T follicular helper cell (primary cell): ENCODE measurements around the gene CCK.

Source experiments
- DNase-seq: peaks from one replicate; pipeline ENCODE4 v3.0.0-alpha.2; 2020; ENCODE audit warnings: low read depth

CCK gene

DNA sequence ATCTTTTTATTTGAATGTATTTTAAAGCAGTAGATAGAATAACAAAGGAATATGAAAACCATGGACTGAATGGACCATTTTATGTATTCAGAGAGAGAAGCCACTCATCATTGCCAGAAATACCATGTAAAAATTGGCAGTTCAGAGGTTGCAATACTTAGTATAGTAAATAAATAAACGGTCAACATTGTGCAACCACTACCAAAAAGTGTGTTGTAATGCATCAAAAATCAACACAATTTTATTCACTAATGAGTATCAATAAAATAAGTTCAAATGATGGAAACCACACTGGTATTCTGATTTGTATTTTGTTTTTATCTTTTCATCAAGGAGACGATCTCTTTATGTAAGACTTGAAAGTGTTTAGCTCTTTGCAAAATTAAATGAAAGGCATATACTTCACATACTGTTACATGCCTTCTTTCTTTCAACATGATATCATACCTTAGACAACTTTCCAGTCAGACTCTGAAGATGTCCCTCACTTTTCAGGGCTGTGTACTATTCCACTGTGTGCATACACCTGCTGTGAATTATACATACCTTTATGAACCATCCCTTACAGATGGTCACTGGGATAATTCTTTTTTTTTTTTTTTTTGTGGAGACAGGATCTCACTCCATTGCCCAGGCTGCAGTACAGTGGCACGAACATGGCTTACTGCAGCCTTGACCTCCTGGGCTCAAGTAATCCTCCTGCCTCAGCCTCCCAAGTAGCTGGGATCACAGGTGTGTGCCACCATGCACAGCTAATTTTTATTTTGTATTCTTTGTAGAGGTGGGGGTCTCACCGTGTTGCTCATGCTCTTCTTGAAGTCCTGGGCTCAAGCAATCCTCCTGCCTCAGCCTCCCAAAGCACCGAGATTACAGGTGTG, 40.3 kb downstream of the CCK start:
- DNase-seq, result no peak

DNA sequence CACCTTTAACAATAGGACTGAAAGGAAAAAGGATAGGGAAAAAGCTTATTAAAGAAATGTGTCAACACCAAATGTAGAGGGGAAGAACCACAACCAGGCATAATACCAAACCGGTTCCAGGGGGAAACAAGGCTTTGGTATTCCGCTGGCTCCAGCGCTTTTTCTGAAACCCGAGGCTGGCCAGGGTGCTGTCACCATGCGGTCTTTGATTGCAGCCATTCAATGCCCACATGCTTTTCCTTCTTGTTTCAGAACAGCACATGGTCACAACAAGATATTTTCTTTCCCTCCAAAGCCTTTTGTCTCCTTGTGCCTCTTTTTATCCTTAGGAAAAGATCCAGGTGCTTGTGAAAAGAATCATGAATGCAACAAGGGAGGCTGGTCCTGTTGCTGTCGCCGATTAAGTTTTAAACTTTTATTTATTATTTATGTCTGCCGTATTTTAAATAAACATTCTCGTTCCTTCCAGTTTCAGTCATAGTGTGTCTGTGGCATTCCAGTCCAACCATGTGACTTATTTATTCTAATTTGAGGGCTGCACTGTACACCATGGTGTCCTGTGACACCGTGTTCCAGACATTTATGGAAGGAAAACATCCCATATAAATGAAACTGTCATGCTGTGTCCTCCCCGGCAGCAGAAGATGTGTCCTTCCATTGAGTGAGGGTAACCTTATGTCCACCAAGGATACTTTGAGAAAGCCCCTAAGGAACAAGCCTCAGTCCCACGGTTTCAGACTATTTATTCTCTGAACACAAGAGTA, 41.1 kb downstream of the CCK start:
- no peak for DNase-seq

DNA sequence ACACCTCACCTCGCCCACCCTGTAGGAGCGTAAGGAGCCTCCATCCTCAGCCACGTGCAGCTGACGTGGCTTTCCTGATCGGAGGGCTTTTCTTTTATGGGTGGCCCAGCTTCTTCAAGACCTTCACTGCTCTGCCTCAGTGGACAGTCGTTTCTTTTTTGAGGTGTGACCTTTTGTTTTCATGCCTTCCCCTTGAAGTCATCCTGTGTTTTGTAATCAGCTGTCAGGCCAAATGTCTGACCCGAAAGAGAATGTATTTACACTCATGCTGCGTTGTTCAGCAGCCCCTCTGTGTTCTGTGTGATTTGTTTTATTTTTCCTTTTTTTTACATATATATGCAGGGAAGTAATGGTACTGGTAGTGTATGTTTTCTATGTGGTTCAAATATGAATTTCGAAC, 41.8 kb downstream of the CCK start:
- DNase-seq, result no peak

DNA sequence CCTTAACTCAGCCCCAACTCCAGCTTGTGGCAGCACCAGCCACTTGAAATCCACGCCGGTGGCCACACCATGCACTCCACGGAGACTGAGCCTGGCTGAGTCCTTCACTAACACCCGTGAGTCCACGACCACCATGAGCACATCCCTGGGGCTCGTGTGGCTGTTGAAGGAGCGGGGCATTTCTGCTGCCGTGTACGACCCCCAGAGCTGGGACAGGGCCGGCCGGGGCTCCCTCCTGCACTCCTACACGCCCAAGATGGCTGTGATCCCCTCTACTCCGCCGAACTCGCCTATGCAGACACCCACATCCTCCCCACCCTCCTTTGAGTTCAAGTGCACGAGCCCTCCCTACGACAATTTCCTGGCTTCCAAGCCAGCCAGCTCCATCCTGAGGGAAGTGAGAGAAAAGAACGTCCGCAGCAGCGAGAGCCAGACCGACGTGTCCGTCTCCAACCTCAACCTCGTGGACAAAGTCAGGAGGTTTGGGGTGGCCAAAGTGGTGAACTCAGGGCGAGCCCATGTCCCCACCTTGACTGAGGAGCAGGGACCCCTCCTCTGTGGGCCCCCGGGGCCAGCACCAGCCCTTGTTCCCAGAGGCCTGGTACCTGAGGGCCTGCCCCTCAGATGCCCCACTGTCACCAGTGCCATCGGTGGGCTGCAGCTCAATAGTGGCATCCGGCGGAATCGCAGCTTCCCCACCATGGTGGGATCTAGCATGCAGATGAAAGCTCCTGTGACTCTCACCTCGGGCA, 42.9 kb downstream of the CCK start:
- DNase-seq, result no peak

DNA sequence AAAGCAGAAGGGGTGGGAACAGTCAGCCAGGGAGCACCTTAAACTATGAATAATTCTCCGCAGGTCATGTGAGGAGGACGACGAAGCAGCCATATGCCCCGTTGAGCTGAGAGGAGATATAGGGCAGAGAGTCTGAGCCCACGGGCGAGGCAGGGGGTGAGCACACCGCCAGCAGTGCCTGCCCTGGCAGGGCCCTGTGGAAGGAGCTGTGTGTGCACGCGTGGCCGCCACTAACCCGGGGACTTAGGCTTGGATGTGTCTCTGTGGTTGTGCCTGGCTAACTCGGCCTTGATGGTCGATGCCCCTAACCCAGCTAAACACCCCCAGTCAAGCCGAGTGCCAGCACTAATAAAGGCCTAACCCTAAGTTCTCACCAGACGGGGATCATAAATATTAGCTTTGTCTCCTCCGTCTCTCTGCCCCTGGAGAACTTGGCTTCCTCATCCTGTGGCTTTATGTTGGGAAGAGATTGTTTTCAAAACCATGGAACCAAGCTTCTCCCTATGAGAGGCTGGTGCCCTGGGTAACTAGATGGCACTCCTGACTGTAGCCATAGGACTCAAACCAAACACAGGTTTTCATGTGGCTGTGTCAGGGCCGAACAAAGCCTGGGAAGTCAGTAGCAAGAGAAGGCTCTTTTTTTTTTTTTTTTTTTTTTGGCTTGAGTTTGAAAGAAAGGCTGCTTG, 45.4 kb downstream of the CCK start:
- DNase-seq, result no peak

DNA sequence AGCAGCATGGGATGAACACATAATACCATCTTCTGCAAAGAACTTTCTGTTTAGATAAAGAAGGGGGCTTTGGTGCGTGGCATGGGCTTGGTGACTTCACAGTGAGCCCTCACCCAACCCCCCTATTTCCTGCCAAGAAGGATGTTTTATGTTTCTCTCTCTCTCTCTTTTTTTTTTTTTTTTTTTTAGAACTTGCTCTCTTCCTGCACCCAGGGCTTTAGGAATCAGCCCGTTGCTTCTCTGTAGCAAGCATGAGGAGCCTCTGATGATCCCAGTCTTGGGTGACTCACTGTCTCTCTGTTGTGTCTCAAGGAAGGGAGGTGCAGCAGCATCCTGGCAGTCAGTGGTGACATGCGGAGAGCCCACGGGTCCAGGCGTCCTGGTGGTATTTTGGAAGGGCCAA, 49.1 kb downstream of the CCK start:
- DNase-seq, result no peak

DNA sequence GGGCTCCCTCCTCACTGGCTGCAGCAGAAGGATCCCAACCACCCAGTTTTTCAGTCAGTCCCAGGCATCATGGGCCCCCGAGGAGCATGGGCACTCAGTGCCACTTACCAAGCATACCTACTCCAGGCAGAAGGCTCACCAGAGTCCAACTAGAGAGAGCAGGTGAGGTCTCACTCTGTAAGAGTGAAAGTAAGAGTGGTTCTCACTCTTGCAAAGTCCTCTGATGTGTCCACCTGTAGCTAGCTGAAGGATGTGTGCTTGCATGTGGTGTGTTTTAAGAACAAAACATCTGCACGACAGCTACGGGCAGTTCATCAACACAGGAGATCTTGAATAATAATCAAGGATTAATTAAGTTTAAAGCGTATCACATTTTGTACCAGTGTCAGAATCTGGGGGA, 49.7 kb downstream of the CCK start:
- DNase-seq, result no peak

DNA sequence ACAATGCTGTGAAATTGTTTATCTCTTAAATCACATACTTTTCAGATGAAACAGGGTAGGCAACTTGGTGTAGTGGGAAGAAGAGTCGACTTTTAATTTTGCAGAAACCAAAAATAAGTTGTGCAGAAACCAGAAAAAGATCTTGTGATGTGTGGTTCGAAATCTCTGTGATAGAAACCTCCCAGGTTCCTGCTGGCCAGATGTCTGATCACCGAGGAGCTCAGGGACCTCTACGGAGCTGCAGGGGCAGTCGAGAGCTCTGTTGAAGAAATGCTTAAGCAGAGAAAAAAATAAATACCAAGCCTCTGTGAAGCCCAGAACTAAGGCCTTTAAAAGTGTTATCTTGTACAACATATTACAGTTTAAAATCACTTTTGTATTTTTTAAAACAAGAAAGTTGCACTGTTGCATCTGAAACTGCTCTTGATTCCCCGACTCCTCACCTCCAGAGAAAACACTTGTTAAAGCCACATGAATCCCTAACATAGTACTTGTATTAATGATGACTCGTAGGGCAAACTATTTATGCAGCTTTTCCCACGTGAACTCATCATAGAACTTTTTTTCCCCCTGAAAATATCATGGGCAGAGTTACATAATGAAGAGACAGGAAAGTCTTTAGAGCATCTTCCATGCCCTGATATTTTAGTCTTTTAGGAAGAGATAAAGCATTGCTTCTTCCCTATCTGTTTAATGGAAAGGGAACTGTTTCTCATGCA, 51.3 kb downstream of the CCK start:
- DNase-seq, result no peak

DNA sequence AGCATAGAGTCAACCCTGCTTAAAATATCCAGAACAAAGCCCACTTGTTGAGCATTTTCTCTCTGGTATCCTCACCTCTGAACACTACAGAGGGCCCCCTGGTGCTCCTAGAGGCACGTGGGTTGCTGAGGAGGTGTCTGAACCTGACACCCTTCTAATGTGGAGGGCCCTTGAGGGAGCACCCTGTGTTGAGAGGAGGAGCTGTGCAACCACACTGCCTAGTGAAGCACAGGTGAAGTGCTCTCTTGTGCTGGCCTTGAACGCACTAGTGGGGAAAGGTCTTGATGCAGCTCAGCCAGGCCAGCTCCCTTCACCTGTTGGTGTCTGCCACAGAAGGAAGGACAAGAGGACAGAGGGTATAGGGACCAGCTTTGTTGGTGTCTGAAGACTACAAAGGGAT, 51.9 kb downstream of the CCK start:
- DNase-seq, result no peak

DNA sequence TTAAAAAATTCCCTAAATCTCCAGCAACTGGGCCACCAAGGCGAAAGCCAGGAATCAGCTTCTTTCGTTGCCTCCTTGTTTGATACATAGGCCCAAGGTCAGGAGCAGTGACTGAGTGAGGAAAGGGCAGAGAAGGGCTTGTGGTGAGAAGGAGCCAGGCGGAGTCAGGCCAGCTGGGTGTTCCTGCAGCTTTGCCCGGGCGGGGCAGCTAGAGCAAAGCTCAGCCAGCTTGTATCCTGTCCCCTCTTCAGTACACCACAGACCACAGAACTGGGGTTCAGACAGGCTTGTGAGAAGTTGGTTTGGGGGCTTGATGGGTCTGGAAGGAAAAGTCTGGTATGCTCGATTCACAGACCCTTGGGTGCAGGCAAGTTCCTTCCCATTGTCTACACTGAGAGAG, 52.6 kb downstream of the CCK start:
- DNase-seq, result no peak

DNA sequence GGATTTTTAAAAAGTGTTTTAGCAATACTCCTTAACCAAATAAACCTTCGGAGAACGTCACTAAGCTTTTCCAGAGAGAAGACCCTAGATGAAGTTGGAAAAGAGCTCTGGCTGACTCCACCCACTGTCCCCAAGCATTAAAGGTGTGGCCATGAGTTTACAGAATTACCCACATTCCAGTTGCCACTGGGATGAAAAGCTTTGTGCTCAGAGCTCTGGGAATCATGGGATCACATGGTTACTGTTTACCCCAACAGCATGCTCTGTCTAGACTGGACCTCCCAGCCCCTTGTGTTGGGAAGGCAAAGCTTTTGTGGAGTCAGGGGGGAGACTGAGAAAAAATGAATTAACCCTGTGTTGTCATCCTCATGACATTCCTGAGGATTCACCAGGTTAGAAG, 55.3 kb downstream of the CCK start:
- no peak for DNase-seq

DNA sequence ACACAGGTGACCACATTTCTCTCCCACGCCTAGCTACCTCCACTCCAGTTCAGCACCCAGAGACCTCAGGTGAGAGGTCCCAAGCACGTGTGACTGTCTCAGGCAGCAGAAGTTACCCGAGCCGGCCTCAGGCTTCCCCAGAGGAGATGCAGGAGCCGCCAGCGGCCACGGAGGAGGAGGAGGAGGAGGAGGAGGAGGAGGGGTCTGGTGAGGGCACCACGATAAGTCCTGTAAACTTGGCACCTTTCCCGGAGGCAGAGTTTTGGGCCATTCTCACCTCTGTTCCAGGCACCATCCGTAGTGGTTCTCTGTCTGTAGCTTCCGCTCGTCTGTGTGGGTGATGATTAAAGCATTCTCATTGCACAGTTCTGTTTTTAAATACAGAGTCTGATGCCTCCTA, 56.1 kb downstream of the CCK start:
- DNase-seq, result no peak
